Caki2 (cell line): ENCODE measurements around the gene COL19A1. TPM values are rescaled to one million over a fixed set of nuclear protein-coding genes. Genes with fewer than 3 reads are reported as not detected.

ENCODE experiments used
- DNase-seq: peaks from one replicate; pipeline ENCODE4 v3.0.0-alpha.2; 2015; ENCODE audit warnings: low read depth
- in situ Hi-C: cut with HindIII; loops from 2 replicates; pipeline ENCODE4 v1.10.0; 2016; ENCODE audit warnings: low sequenced_read_pairs, low pct_unique_long_range_greater_than_20kb, mixed read lengths
- total RNA-seq: library from RNA; depleted of rRNA; stranded (reverse); fragments of >200 nt; shearing (Covaris generic); gene quantifications from 2 replicates; pipeline ENCODE4 v1.2.3, GENCODE V29; 2014; ENCODE audit warnings: low replicate concordance

COL19A1 gene
- total RNA-seq, 1 experiment from 2014 or later = not detected

DNA sequence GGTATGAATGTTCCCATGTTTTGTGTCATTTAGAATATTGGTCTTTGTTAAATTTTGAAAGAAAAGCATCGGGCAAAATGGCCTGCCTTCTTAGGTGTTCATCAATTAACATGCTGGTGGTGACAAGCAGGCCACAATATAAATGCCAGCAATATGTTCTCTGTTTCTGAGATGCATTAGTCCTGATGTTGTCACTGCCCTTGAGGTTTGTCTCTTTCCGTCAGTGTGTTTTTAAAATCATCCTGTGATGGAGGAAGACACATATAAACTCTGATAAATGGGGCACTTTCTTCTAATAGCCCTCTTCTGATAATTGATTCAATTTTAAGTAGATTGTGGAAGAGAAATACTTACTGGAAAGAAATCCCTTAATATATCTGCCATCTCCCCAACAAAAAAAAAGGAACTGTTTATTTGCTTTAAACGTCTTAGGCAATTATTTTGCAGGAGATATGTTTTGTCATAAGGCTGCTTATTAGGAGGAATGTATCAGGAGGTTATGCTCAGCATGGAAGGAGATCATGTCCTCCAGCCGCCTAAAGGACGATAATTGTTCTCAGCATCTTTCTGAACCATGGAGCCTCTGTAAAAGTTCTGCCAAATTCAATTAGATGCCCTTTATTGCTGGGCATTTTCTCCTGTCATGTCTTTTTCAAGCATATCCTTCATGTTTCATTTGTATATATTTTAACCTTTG lies 302.5 kb downstream of the COL19A1 start:
- DNase-seq = no peak
- in situ Hi-C loops = no loop called here

- in situ Hi-C loops = no loop called here
- DNase-seq = no peak
Measured at GRCh38 chr6:70171236-70171635, 304.9 kb downstream of the COL19A1 start.

GRCh38 chr6:70172252-70172651 lies 305.9 kb downstream of the COL19A1 start:
- in situ Hi-C loops = no loop called here

GRCh38 chr6:70175770-70176169 lies 309.4 kb downstream of the COL19A1 start:
- DNase-seq = no peak
- in situ Hi-C loops = no loop called here

More at GRCh38 chr6:70172252-70172651, 305.9 kb downstream of the COL19A1 start:
- DNase-seq = no peak

- in situ Hi-C loops = no loop called here
Measured at GRCh38 chr6:70176842-70177550, 310.6 kb downstream of the COL19A1 start.

GRCh38 chr6:70180183-70180900 lies 314.0 kb downstream of the COL19A1 start:
- in situ Hi-C loops = no loop called here
- DNase-seq = no peak

More at GRCh38 chr6:70176842-70177550, 310.6 kb downstream of the COL19A1 start:
- DNase-seq = no peak

- no peak for DNase-seq
- in situ Hi-C loops = no loop called here
Measured at GRCh38 chr6:70180901-70181599, 314.7 kb downstream of the COL19A1 start.

- DNase-seq = no peak
- in situ Hi-C loops = no loop called here
Measured at GRCh38 chr6:70183538-70183937, 317.2 kb downstream of the COL19A1 start.

- DNase-seq = no peak
- in situ Hi-C loops = no loop called here
Measured at GRCh38 chr6:70184723-70185122, 318.4 kb downstream of the COL19A1 start.

DNA sequence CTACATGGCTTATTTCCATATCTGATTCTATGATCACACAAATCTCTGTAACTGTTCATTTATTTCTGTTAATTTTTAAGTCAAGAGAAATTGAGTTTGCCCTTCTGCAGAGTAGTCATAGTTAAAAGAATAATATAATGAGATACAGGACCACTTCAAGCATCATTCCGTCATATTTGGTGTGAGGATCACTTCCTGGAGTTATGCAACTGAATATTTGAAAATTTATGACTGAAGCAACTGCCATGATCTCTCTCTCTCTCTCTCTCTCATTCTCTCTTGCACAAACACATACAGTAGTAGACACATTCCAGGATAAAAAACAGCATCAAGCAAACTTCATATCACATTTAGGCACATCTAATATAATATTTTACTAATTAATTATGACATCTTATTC lies 320.1 kb downstream of the COL19A1 start:
- in situ Hi-C loops = no loop called here
- DNase-seq = no peak

- no peak for DNase-seq
- in situ Hi-C loops = no loop called here
Measured at GRCh38 chr6:70188202-70188601, 321.8 kb downstream of the COL19A1 start.

DNA sequence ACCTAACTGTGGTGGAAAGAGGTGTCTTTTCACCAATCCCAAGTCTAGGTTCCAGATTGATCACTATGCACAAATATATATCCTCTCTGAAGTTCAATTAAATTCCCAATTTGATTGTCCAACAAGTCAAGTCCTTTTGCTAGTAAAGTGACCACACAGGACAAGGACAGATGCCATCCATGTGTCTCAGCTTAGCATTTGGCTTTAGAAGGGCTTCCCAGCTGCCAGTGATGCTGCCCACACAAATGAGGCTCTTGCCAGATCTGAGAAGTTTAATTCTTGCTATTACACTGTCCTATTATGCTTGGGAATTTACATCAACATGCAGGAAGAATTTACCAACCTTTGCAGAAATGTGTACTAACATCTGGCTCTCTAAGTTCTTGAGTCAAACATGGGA lies 328.1 kb downstream of the COL19A1 start:
- in situ Hi-C loops = no loop called here
- no peak for DNase-seq

DNA sequence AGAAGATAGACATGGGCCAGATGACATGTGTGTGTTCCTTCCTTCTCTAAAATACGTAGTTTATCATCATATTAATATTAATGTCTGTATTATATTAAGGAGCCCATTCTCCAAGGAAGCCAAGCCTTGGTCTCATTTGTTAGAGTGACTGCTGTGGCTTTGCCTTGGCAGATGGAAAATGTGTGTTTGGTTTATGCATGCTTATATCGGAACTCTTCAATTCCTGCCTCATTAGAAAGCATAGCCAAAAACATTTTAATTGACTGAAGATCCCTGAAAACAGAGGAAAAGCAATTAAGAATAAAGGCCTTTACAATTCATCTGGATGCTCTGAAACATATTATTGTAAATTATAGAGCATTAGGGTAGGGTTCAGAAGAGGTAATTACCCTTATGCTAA lies 330.2 kb downstream of the COL19A1 start:
- in situ Hi-C loops = no loop called here
- no peak for DNase-seq

DNA sequence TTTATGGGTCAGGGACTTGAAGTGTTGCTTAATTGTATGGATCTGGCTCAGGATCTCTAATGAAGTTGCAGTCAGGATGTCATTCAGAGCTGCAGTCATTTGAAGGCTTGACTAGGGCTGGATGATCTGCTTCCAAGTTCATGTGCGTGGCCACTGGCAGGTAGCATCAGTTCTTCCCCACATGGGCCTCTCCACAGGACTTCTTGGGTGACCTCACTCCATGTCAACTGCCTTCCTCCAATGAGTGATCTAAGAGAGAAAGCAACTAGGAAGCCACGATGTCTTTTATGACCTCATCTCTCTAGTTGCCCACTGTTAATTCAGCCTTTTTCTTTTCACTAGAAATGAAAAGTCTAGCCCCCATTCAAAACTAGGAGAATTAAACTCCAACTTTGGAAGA lies 332.4 kb downstream of the COL19A1 start:
- in situ Hi-C loops = no loop called here
- DNase-seq = no peak

DNA sequence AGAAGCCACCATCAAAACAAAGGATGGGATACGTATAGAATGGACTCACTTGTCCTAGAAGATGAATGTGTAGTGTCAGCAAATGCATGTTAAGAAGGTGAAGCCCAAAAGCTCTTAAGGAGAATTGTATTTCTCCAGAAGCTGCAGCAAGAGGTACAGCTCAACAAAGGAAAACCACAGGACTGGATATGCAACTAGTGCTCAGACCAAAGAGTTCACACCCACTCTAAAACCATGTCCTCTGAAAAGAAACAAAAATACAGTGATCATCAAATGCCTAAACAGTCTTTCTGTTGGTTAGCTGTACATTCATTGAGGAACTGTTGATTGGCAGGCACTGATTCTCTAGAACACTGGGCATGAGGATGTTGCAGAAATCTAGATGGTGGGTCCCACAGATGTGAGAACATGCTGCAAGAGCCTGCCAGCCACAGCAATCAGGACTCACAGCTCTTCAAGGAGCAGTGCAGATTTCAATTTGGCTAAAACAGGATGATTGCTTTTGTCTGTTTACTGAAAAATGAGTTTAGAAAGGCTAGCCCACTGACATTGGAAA lies 342.0 kb downstream of the COL19A1 start:
- in situ Hi-C loops = no loop called here
- DNase-seq = no peak

DNA sequence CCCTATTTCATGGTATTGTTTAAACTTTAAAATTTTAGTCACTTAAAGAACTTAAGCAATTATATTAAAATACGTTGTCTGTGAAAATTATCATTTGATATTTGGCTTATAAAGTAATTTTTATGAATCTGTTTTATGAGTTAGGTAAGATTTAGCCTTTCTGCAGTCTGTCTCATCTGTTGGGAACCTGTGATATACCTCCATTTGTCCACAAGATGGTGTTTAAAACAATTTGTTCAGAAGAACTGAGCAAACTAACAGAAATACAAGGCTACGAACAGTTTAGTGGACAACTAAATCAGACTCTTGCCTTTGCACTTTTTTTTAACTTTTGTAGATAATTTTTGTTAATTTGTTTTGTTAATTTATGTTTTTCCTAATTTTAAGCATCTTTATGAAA lies 344.1 kb downstream of the COL19A1 start:
- no peak for DNase-seq
- in situ Hi-C loops = no loop called here

DNA sequence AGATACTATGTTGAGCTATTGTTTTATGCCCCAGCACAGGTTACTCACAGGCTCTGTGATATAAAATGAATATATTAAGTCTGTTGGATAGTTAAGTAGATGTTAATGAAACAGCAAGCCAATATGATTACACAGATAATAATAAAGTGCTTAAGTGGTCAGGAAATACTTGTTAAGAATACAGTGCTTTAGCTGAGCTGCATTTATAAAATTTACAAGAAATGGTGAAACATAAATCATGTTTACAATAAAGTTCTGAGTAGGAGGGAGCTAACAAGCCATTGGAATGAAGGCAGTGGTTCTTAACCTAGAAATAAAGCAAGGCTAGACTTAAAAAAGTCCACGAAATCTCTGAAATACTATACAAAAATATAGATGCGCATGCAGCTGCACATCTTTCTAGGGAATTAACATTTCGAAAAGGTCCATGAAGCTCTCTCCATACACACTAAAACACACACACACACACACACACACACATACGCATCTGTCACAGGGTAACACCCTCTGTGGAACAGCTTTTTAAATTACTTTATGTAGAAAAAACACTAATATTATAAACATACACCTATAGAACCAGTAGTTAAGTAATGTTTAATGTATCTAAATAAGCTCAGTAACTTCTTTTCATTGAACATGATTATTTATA lies 349.2 kb downstream of the COL19A1 start:
- in situ Hi-C loops = no loop called here
- DNase-seq = no peak

DNA sequence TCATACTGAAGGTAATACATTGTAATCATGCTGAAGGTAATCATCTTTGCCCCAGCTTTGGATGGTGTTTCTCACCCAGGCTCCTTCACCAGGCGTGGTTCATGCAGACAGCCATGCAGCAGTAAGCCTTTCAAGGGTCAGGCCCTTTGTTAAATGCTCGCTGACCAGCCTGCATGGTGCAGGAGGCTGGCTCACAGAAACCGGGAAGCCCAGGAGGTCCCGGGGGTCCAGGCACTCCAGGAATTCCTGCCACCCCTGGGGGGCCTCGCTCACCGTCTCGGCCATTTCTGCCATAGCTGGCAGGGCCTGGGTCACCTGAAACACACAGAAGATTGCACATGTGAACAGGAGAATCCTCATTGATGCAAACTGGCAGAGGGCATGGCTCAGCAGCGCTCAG lies 350.4 kb downstream of the COL19A1 start:
- in situ Hi-C loops = no loop called here
- DNase-seq = no peak
